Central memory CD4-positive, alpha-beta T cell (primary cell): ENCODE measurements around the gene ANAPC16.
"Not testable (repeated sequence)": the region's sequence is repeated elsewhere in the genome, so short reads cannot be mapped to it uniquely, and the experiment has no call there.

Experiments used
- DNase-seq: peaks from one replicate; pipeline ENCODE4 v3.0.0; 2022

The ANAPC16 gene

DNA sequence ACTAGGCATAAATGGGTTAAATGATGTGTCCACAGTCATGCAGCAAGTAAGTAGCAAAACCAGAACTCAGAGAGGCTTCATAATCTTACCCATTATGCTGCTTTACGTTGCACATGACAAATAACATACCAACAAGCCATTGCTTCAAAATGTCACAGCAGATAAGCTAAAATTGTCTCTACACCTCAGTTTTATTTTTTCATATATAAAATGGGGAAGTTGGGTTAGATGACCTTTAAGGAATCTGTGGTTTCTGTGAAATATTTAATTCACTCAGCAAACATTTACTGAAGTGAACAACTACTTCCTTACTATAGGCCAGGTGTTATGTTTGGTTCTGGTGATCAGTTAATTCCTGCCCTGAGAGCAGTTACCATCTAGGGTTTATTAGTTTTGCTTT, 2.5 kb downstream of the ANAPC16 start:
- no peak for DNase-seq

DNA sequence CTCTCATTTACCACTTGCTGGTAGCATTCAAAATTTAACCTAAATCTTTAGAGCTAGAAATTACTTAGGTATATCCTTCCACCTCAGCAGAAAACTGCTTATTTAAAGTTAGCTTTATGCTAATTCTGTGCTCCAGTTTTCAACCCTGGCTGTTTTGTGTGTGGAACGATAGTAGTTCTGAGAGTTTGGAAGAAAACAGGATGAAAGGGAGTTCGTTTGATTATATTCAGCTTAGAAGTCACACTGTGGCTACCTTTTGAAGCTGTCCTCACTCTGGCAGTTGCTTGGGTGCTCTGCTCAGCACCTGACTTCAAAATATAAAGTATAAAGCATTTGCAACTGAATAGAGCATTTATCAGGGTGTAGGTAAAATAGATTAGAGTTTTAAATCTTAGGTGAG, 2.9 kb downstream of the ANAPC16 start:
- DNase-seq = no peak

DNA sequence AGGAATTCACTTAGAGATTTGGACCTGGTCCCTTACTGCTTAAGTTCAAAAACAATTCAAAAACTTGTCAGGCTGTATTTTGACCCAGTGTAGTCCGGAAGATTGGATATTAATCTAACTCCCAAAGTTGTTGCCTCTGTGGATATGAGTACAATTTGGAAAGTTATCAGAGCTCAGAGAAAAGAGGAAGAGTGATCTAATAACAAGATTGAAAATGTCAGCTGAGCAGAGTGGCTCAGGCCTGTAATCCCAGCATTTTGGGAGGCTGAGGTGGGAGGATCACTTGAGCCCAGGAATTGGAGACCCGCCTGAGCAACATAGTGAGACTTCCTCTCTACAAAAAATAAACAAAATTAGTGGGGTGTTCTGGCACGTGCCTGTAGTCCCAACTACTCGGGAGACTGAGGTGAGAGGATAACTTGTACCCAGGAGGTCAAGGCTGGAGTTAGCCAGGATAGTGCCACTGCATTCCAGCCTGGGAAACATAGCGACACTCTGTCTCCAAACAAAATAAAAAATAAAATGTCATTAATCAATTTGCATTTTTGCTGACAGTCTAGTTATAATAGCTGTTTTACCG, 3.5 kb downstream of the ANAPC16 start:
- DNase-seq = no peak

DNA sequence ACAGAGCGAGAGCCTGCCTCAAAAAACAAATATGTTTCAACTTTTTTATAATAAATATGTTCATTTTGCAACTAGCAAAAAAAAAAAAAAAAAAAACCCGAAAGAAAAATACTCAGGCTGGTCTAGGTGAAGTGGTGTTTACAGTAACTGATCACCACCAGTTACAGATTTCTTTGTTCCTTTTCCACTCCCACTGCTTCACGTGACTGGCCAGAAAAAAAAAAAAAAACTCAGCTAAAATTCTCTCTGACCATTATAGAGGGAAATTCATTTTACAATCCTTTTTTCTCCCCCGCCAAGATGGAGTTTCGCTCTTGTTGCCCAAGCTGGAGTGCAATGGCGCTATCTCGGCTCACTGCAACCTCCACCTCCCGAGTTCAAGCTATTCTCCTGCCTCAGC, 4.8 kb downstream of the ANAPC16 start:
- no peak for DNase-seq

DNA sequence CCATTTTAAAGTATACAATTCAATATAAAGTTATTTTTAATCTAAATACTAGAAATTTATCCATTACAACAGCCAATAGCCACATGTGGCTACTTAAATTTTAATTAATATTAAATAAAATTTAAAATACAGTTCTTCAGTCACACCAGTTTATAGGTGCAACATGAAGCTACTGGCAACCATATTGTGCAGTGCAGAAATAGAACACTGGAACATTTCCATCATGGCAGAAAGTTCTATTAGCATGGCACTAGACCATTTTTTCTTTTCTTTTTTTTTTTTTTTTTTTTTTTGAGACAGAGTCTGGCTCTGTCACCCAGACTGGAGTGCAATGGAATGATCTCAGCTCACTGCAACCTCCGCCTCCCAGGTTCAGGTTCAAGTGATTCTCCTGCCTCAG, 5.5 kb downstream of the ANAPC16 start:
- no peak for DNase-seq

DNA sequence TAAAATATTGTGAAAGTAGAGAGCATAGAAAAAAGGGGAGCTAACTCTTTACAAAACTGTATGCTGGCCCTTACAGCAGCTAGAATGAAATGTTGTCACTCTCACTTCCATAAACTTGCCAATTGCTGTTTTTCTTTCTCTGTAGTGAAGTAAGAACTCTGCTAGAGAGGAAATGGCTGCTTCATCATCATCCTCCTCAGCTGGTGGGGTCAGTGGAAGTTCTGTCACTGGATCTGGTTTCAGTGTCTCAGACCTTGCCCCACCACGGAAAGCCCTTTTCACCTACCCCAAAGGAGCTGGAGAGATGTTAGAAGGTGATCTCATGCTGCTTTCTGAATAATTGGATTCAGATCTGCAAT, 7.9 kb downstream of the ANAPC16 start:
- no peak for DNase-seq

DNA sequence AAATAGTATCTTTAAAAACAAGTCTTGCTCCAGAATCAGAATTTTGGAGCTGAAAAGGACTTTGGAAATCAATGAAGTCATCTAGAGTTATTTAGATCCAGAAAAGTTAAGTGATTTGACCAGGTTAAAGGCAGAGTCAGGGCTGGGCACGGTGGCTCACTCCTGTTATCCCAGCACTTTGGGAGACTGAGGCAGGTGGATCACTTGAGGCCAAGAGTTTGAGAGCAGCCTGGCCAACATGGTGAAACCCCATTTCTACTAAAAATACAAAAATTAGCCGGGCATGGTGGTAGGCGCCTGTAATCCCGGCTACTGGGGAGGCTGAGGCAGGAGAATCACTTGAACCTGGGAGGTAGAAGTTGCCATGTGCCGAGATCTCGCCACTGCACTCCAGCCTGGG, 8.4 kb downstream of the ANAPC16 start:
- not testable (repeated sequence) for DNase-seq

DNA sequence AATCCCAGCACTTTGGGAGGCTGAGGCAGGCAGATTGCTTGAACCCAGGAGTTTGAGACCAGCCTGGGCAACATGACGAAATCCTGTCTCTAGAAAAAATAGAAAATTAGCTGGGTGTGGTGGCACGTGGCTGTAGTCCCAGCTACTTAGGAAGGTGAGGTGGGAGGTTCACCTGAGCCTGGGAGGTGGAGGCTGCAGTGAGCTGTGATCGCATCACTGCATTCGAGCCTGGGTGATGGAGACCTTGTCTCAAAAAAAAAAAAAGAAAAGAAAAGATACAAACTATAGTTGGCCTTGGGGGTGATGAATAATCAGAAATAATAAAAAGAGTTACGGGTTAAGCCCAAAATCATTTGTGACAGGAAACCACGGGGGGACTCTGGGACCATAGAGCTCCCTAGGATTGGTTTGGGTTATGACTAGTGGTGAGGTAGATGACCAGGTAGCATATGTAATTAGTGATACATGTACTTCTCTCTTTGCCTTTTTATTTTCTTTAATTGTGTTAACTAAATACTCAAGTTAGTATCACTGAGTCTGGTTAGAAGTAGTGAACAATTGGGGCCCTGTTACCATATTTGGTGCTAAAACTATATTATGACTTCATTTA, 10.7 kb downstream of the ANAPC16 start:
- no peak for DNase-seq

DNA sequence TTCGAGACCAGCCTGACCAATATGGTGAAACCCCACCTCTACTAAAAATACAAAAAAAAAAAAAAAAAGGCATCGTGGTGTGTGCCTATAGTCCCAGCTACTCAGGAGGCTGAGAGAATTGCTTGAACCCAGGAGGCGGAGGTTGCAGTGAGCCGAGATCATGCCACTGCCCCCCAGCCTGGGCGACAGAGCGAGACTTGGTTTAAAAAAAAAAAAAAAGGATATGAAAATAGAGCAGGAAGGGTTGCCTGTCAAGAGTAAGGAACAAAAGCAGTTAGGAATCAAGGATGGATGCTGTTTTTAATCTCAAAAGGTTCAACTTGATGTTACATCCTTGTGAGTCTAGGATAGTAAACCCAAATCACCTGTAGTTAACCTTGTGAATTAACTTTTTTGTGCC, 12.0 kb downstream of the ANAPC16 start:
- DNase-seq = no peak

DNA sequence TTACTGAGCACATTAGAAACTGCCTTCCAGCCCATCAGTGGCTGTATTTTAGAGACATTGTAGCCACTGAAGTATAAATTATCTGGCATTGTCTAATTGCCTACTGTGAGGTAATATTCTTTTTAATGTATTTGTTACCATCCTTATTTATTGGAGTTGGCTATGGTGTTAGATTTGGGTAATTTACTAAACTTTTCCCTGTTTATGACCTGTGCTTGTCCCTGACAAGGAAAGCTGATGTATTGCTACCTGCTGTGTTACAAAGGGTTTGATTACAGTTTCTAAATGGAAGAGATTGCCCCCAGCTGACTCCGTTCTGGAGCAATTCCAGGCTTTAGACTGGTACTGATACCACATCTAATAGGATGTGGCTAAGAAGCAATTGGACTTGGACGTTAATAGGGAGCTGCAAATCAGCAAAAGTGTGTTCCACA, 12.5 kb downstream of the ANAPC16 start:
- DNase-seq = no peak

DNA sequence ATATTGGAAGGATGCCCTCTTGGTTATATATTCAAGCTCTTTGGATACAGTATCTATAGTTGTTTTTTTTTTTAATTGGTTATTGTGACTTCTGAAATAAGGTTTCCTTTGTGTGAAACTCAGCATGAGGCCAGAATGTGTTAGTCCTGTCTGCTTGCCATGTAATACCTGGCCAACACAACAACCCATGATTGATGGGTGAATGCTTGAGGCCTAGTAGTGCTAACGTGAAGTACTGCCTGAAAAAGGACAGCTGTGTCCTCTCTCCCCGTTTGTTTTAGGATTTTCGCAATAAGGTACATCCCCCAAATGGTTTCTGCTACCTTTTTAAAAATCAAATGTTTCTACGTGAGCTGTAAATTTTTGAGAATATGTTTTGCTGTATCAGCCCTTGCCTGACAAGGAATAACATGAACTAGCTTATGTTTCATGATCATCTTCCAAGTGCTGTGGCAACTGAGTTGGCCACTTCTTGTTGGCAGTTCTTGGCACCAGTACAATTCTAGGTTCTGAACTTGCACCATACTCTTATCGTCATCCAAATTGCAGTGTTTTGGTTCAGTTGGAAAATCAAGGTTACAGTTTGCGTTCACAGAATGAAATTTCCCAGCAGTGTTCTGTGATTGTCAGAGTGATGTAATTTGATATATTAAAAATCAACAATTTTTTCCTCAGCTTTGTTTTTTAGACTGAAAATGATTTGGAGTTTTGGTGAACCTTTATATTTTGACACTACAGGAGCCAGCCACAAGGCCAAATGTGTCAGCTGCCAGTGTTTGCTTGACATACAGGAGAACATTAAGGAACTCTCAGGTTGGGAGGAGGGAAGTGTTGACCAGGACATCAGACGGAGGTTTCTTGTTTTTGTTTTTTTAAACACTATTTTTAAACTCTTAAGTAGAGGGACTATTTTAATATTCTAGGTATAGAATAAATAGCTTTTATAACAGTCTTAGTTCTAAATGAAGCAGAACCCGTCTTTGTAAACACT, 13.7 kb downstream of the ANAPC16 start:
- DNase-seq = no peak

DNA sequence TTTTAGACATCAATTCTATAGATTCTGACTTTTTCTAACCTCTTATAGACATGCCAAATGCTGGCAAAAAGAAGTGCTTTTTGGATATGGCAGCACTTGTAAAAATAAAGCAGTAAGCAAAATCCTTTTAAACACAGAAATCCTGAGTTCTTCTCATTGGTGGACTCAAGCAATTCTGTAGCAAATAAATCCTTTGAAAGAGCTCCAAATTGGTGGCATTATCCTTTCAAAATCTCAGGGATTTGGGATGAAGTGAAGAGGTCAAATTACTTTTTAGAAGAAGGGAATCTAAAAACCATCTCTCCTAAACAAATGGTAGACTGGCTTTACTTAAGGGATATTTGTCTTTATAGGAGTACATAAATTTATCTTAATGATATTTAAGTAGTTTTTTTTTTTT, 17.8 kb downstream of the ANAPC16 start:
- no peak for DNase-seq

DNA sequence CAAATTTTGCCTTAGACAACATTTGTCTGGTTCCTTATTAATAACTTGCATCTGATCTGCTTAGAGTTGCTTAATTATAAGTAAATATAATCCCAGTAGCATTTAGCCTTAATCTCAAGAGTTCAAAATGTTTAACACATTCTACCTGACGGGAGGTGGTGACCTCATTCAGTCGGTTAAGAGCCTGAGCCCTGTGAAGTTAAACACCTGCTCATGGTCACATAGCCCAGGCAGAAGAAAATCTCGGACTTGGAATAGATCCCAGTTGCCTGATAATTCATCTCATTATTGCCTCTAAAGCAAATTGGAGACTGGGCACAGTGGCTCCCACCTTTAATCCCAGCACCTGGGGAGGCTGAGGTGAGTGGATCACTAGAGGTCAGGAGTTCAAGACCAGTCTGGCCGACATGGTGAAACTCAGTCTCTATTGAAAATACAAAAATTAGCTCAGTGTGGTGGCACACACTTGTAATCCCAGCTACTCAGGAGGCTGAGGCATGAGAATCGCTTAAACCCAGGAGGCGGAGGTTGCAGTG, 18.8 kb downstream of the ANAPC16 start:
- DNase-seq = no peak

DNA sequence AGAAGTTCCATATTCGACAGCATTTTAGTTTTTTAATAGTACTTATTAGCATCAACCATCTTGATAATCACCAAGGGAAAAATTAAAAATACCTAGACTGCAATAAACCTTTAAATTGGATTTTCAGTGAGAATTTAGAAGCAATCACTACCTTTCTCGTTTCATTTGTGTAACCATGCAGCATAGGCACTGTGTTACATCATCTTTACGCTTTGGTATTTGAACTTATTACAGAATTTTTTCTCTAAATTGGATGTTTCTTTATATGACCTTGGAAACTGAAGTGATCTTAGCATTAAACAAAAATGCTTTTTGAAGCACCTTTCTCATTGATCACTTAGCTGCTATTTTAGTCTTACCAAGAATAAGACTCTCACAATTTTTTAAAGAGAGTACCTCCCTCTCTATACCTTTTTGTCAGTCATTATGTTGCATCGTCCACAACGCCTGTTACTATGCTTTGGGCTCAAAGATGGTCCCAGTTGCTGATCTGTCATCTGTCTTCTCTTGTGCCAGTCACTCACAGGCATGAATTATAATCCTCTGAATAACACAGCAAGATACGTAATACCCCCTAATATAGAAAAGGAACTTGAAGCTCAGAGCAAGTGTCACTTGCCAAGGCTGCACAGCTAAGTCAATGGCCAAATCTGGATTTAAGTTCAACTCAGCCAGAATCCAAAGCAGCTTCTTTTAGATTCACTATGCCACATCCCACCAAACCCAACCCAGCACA, 19.9 kb downstream of the ANAPC16 start:
- no peak for DNase-seq

DNA sequence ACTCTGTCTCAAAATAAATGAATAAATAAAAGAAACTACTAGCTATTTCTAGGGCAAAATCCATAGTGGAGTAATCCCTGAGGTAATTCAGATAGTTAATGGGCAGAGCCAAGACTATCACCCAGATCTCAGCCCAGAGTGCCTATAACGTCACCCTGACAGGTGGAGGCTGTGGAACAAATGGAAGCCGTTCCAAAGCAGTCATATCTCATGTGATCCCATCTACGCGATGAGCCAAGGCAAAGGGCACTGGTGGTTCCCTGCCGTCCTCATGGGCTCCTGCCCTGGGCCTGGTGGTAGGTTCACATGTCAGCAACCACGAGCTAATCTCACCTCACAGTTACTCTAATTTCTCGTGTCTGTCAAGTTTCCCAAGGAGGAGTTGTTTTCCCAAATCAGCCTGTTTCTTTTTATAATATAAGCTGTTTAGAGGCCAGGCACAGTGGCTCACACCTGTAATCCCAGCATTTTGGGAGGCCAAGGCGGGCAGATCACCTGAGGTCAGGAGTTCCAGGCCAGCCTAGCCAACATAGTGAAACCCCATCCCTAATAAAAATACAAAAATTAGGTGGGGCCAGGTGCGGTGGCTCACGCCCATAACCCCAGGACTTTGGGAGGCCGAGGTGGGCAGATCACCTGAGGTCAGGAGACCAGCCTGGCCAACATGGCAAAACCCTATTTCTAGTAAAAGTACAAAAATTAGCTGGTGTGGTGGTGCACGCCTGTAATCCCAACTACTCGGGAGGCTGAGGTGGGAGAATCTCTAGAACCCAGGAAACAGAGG, 22.8 kb downstream of the ANAPC16 start:
- no peak for DNase-seq

DNA sequence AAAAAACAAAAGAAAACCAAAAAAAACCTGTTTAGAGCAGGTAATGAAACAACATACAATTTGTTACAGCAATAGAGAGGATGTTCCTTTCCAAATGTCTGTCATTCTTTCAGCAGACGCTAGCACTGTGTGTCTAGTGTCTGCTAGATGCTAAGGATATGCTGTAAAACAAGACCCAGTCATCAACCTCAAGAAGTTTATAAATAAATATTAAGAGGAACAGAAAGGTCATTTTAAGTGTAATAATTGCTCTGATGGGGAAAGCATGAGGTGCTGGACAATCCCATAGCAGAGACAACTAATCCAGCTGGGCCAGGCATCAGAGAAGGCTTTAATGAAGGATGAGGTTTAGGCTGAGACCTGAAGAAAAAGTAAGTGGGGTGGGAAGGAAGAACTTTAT, 23.6 kb downstream of the ANAPC16 start:
- no peak for DNase-seq

DNA sequence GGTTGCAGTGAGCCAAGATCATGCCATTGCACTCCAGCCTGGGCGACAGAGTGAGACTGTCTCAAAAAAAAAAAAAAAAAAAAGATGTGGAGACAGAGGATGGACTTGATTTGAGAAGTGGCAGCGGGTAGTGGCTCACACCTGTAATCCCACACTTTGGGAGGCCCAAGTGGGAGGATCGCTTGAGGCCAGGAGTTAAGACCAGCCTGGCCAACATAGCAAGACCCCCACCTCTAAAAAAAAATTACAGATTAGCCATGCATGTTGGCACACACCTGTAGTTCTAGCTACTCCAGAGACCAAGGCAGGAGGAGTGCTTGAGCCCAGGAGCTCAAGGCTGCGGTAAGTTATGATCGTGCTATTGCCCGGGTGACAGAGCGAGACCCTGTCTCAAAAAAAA, 24.6 kb downstream of the ANAPC16 start:
- no peak for DNase-seq

DNA sequence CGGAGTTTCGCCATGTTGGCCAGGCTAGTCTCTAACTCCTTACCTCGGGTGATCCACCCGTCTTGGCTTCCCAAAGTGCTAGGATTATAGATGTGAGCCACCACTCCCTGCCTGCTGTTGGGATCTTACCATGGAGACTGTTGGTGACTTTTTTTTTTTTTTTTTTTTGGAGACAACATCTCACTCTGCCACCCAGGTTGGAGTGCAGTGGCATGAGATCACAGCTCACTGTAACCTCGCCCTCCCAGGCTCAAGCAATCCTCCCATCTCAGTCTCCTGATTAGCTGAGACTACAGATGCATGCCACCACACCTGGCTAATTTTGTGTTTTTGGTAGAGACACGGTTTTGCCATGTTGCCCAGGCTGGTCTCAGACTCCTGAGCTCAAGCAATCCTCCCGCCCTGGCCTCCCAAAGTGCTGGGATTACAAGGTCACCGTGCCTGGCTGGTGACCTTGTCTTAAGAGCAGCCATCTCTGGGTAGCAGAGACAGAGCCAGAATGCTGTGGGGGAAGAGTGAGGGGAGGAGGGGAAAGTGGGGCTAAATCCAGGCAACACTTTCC, 26.0 kb downstream of the ANAPC16 start:
- no peak for DNase-seq

DNA sequence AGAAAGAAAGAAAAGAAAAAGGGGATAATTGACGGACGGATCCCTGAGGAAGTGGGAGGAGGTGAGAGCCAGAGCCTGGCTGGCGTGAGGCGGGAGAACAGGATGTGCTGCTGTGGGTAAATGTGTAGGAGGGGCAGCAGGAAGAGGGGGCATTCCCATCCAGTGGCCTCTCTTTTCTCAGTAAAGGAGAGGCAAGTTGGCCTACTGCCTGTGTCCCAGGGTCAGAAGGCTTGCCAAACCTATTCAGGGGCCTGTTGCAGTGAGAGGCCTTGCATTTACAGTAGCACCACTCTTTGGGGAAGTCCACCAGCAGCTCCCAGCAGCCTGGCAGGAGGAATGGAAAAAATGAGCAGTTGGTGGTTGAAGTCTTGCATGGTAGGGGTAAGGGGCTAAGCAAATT, 26.9 kb downstream of the ANAPC16 start:
- no peak for DNase-seq

DNA sequence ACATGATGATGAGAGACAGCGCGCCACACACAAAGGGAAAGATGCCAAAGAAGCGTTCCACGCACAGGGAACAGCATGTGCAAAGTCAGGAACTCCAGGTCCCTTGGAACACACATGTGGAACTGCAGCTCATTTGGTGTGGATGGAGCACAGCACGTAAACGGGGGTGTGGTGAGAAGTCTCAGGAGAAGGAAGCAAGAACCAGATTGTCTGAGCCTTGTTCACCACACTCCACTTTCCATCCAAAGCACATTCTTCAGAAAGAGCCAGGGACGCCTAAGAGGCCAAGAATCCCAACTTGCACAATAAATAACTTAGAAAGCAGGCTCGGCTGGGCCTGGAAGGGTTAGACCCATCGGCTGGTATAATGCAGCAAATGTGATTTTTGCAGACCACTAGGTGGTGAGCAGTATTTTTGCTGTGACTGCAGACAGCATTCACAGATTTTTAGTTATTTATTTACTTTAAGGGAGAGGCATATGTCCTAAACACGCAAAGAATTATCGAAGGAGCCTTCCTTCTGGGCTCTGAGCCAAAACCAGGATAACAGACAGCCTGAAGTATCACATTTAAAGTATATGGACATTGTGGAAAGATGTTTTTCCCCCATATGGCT, 28.1 kb downstream of the ANAPC16 start:
- no peak for DNase-seq

DNA sequence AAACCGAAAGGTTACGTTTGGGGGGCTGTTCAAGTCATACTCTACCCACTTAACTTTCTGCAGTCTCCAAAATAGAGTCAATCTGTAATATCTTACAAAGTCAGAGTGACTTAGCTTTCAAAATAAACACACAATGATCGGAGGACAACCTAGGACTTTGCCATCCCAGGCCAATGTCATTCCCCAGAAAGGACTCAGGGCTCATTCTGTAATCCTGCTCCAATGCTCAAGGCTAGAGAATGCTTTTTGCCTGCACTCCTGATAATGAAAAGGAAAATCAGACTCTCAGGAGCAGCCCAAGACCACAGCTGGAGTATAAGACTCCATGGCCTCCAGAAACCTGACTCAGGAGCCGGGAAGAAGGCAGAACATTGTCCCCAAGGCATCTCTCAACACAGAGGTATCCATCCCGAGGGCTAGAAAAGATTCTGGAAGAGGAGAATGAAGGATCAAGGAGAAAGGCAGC, 28.8 kb downstream of the ANAPC16 start:
- DNase-seq = no peak
